ENCODE measurements around the gene PIGP.
"Not testable (repeated sequence)": the region's sequence is repeated elsewhere in the genome, so short reads cannot be mapped to it uniquely, and the experiment has no call there.

PIGP gene

DNA sequence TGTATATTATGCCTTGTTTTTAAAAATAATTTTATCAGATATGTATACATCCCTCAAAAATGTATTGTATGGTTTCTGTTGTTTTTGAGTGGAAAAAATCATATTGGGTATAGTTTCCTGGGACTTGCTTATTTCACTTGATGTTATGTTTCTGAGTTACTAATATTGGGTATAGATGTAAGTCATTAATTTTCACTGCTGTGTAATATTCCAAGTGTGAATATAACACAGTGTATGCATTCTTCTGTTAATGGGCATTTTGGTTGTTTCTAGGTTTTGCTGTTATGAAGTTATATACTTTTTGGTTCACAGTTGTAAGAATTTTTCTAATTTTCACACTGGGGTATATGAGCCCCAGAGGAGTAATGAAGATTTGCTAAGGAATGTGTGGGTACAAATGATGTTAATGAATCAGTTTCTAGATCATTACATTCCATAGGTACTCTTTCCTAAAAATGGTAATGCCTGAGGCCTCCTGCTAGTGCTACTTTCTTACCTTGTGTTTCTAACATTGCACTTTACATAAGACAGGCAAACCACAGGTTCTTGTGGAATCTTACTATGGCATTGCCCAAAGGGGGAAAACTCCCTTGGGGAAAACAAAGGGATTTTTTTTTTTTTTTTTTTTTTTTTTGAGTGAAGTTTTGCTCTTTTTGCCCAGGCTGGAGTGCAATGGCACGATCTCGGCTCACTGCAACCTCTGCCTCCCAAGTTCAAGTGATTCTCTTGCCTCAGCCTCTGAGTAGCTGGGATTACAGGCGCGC lies 3.4 kb upstream of the PIGP start:
- H3K4me3 ChIP-seq (ENCODE audit: low read depth, low read length), result no peak overlapping the region

DNA sequence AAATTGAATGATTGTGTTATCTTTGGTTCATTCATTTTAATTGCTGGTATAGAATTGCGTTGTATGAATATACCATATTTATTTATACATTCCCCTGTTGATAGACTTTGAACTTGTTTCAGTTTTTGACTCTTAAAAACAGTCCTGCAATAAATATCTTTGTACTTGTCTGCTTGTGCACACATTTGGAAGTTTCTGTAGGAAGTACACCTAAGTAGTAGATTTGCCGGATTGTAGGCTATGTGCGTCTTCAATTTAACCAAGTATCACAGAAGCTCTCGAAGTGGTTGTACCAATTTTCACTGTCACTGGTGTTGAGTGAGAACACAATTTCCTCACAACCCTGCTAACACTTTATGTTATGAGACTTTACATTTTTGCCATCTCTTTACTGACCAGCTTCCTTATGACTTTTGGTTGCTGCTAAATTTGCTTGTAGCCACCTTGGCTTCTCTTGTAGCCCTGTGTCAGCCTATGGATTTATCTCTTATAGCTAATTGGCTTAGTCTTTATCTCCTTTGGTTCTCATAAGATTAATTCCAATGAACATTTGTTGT lies 2.4 kb upstream of the PIGP start:
- H3K4me3 ChIP-seq (ENCODE audit: low read depth, low read length), result no peak overlapping the region

DNA sequence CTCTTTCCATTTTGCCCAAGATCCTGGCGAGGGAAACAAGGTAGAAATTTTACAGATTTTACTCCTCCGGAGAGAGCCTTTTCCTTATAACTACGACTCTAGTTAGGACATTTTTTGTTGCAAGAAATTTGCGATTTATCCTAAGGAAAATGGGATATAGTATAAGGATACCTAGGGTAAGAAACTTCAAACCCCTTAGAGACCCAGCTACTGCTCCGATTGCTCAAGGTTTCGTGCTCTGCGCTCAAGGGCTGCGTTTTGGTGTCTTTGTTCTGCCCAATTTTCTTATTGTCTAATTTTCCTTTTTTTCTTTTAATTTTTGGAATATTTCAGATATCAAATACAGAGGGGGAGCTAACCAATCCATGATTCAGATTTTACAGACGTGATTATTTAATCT lies 1.7 kb upstream of the PIGP start:
- H3K4me3 ChIP-seq (ENCODE audit: low read depth, low read length), result peak overlapping the region; percentile 72

DNA sequence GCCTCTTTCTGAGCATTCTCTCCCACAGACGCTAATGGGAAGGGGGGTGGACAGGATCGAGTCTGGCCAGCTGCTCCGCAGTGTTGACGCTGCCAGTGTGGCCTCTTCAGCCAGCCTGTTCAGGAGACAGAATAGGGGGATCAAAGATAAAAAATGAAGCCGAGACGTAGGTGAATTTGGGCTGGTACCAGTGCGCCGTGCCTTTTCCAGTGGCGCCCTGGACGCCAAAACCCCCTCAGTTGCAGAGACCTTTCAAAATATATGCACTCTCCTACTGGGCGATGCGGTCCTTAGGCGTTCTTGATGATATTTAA lies 1.3 kb upstream of the PIGP start:
- peak overlapping the region; percentile 72 for H3K4me3 ChIP-seq (ENCODE audit: low read depth, low read length)

DNA sequence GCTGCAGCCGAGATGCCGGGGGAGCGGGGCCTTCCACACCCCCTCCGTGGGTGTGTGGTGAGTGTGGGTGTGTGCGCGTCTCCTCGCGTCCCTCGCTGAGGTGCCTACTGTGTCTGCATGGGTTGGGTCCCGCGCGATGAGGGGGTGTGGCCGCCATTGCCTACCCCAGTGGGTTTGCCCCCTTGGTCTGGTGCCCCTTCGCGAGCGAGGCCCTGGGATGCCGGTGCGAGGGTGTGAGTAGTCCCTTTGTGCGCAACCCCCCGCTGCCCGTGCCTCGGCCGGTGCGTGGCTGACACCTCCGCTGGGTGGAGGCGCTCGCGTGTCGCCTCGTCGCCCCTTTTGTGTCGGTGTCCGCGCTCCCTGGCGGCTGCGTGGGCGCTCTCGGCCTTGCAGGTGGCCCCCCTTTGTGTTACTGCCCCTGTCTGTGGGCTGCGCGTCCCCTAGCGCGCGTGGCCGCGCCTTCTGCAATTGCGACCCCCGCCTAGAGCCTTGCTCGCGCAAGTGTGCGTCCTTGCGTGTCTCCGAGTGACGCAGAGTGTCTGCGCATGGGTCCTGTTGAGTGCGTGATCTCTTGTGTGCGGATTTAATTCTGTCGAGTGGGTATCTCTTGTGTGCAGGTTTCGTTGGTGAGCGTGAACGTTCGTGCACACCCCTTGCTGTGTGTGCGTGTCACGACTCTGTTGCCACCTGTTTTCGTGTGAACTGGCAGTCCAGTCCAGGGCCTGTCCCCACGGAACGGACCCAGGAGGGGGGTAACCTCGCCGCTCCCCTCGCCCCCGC lies 736 bp upstream of the PIGP start:
- H3K4me3 ChIP-seq (ENCODE audit: low read depth, low read length), result peak overlapping the region; percentile 72

DNA sequence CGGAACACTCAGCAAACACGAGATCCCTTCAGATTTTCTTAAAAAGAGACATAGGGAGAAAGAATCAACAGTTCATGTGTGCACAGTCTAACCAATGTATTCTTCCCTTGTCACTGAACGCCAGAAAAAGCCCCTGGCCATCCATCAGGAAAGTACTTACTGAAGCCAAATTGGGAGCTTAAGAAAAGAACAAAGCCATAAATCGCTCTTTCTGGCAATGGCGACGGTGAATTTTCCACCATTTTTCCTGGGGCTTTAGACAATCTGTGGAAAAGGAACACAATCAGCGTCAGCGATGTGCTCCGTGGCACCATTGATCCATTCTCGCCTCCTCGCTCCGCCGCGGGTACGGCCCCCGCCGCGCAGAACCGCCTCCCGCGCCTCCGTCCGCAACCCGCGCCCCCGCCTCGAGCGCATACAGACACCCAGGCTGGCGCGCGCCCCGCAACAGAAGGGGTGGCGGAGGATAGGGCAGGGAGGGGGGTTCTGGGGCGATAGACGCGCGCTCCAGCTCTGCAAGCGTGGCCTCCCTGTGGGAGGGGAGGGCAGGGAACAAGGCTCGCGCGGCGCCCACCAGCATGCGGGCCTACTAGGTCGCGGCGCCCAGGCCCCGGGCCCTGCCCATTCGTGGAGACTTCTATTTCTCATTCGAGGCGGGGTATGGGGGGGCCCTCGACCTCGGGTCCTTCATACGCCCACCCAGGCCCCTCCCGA lies 440 bp downstream of the PIGP start:
- peak overlapping the region; percentile 76 for H3K4me3 ChIP-seq (ENCODE audit: low read depth, low read length)

DNA sequence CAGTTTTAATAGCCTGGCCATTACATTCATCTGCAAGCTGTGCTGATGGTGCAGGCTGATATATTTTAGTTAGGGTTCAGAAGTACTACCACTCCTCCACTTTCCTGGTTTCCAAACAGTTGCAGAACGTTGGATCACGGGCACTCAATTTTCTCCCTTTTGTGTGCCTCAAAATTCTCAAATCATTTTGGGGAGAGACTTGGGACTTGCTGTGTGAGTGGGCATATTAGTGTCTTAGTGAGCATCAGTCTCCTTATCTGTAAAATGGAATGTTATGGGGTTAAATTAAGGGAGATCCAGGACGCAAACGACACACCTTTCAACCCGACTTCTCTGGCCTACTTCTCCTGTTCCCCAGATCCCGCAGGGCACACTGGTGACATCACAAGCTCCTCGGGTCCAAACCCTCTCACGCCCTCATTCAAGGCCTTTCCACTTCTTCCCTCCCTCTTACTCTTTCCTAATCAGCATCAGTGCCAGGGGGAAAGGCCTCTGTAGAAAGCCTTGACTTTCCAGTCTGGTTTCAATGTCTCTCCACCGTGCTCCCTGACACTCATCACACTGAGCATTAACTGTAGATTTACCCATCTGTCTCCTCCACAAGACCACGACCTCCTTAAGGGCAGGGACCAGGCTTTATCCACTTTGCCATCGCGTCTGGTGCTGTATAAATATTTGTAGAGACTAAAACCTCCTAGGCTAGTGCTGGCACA lies 1.2 kb downstream of the PIGP start:
- H3K4me3 ChIP-seq (ENCODE audit: low read depth, low read length), result peak overlapping the region; percentile 76

DNA sequence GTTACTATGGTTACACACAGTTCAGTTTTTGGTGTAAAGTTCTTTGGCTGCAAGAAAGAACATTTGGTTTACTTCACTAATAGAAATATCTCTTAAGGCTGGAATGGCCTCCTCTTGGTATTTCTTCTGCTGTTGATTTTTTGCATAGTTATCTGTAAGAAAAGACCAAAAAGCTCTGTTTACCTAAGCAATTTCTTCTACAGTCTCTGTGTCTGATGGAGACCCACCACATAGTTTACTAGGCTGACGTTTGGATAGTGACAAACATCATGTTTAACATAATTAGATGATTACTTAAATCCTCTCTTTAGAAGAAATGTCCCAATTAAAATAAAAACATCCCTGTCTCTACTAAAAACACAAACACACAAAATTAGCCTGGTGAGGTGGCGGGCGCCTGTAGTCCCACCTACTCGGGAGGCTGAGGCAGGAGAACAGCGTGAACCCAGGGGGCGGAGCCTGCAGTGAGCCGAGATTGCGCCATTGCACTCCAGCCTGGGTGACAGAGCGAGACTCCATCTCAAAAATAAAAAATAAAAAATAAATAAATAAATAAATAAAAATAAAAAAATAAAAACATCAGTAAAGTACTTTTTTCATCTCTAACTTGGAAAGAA lies 7.2 kb downstream of the PIGP start:
- no peak overlapping the region for H3K4me3 ChIP-seq (ENCODE audit: low read depth, low read length)

DNA sequence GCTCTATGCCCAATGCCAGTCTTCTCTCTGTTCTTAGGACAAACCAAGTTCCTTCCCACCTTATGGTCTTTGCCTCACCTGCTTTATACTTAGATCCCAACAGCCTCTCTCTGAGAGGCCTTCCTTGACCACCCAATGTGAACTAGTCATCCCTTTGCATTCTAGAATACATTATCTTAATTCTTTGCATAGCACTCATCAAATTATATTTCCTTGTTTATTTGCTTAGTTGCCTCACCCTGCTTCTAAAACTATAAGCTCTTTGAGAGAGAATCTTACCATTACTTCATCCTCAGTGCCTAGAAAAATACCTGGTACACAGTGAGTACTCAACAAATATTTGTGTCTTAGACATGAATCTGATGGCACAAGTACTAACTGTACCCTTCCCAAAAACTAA lies 8.0 kb downstream of the PIGP start:
- H3K4me3 ChIP-seq (ENCODE audit: low read depth, low read length), result no peak overlapping the region

DNA sequence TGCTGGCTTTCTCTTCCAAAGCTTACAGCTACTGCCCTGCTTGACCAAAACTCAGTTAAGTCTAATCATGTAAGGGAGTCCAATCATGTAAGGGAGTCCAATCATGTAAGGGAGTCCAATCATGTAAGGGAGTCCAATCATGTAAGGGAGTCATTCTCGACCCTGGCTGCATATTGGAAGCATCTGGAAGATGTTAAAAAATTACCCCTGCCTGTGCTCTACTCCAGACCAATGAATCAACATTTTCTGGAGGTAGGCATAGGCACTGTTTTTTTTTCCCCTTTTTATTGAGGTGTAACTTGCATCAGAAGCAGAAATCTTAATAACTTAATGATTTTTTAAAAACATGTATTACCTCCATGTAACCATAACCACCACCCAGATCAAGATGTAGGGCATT lies 9.4 kb downstream of the PIGP start:
- no peak overlapping the region for H3K4me3 ChIP-seq (ENCODE audit: low read depth, low read length)

DNA sequence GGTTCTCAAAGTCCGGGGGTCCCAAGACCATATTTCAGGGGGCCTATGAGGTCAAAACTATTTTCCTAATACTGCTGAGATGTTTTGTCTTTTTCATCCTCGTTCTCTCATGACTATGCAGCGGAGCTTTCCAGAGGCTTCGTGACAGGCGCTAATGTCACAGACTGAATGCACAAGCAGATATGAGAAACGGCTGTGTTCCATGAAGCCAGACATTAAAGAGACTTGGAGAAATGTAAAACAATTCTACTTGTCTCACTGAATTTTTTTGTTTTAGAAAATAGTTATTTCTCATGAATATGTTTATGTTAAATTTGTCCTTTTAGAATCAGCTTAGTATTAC lies 10.3 kb downstream of the PIGP start:
- no peak overlapping the region for H3K4me3 ChIP-seq (ENCODE audit: low read depth, low read length)

DNA sequence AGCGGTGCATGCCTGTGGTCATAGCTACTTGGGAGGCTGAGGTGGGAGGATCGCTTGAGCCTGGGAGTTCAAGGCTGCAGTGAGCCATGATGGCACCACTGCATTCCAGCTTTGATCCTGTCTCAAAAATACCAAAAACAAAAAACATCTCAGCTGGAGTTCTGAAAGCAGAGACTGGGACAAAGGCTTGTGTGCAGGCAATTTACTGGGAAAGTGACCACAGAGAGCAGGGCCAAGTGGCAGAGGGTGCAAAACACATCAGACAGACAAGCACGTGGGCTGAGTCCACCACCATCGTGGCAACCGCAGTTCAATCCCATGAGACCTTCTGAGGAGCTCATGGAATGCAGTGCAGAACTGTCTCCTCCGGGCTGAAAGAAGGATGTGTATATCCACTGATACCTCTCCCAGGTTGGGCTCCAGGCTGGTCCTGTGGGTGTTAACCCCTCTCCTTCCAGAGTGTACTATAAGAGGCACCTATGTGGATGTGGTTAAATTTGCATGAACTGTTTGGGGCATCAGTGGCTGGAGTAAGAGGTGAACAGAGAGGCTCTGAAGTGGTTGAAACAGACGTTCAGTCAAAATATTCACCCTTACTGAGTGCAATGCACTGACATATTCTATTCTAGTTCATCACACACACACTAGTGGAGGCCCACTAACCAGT lies 10.8 kb downstream of the PIGP start:
- H3K4me3 ChIP-seq (ENCODE audit: low read depth, low read length), result no peak overlapping the region

DNA sequence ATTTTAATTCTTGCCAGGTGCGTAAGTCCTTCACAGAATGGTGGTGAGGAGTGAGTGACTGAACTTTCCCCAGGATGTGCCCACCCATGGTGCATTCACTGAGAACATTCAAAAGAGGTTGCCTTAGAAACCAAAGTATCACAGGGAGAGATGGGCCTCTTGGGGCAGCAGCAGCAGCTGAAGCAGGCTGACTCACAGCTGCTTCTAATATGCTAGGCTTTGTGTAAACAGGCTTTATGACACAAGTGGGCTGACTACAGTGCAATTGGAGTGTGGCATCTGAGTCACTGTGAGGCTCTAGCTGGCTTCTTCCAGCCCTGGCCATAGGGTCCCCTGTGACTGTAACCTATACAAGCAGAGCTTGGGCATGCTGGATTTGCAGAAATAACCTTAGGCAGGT lies 12.6 kb downstream of the PIGP start:
- no peak overlapping the region for H3K4me3 ChIP-seq (ENCODE audit: low read depth, low read length)

DNA sequence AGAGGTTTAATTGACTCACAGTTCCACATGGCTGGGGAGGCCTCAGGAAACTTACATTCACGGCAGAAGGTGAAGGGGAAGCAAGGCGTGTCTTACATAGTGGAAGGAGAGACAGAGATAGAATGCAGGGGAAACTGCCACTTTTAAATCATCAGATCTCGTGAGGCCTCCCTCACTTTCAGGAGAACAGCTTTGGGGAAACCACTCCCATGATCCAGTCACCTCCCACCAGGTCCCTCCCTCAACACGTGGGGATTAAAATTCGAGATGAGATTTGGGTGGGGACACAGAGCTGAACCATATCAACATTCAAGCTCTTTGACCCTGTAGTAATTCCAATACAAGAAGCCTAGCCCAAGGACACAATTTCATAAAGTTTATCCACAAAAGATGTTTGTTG lies 13.7 kb downstream of the PIGP start:
- no peak overlapping the region for H3K4me3 ChIP-seq (ENCODE audit: low read depth, low read length)

DNA sequence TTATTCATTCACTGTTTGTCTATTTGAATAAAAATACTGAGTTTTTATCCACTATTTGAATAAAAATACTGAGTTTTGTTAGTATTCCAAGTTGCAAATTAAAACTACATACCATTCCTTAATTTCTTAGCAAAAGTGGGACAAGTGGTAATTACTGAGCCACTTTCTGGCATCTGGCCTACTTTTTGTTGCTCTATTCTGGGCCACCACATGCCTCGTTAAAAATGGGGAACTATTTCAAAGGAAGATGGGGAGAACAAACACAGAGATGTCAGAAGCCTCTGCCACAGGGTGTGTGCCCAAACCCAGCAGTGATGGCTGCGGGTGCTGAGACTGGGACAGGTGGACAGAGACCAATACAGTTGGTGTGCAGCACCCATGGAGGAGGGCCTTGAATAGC lies 14.6 kb downstream of the PIGP start:
- no peak overlapping the region for H3K4me3 ChIP-seq (ENCODE audit: low read depth, low read length)

DNA sequence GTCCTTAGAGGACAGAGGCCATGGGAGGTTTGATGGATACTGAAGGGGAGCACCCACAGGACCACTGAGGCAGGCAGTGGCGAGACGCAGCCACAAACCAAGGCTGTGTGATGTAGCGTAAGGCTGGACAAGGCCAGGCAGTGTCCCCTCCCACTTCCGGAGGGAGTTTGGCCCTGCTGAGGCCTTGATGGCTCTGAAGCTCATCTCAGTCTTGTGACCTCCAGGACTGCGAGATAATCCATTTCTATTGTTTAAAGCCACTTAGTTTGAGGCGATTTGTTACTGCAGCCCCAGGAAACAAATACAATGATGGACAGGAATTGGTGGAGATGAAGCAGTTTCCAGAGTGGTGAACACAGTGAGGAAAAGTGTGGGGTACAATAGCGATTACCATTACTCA lies 15.3 kb downstream of the PIGP start:
- H3K4me3 ChIP-seq (ENCODE audit: low read depth, low read length), result no peak overlapping the region

DNA sequence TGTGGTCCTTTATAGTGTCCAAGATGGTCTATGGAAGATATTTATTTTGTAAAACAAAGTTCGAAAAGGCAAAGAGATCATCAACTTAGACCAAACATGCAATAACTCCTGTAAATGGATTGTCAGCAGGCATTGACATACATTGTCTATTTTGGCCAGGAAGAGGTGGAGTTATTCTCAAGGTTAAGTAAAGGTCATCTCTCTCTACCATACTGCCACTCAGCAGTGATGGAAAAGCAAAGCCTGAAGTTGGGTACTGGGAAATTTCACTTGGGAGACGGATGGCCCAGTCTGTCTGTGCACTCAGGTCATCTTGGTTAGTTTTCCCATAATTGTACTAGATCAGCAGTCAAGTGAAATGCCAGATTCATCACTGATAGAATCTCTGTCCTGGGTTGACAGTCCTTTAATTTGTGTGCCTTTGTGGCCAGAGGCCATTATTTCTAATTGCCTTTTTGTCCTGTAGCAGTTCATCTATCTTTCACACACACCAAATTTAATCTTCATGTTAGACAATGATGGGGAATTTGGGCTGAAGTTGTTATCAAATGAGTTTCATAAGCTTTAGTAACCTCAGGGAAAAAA lies 17.5 kb downstream of the PIGP start:
- no peak overlapping the region for H3K4me3 ChIP-seq (ENCODE audit: low read depth, low read length)

DNA sequence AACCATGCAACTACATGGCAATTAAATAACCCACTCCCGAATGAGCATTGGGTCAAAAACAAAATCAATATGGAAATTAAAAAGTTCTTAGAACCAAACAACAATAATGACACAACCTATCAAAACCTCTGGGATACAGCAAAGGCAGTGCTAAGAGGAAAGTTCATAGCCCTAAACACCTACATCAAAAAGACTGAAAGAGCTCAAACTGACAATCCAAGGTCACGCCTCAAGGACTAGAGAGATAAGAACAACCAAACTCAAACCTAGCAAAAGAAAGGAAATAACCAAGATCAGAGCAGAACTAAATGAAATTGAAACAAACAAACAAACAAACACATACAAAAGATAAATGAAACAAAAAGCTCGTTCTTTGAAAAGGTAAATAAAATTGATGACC lies 23.1 kb downstream of the PIGP start:
- not testable (repeated sequence) for H3K4me3 ChIP-seq (ENCODE audit: low read depth, low read length)

DNA sequence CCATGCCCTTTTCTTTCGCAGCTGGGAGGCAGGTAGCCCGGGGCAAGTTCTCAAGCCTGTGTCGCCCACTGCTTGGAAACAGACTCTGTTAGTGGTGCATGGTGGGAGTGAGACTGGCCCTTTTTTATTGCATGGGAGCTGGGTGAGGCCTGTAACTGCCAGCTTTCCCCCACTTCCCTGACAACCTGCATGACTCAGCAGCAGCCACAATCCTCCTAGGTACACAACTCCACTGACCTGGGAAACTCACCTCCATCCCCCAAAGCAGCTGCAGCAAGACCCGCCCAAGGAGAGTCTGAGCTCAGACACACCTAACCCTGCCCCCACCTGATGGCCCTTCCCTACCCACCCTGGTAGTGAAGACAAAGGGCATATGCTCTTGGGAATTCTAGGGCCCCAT lies 25.8 kb downstream of the PIGP start:
- no peak overlapping the region for H3K4me3 ChIP-seq (ENCODE audit: low read depth, low read length)

DNA sequence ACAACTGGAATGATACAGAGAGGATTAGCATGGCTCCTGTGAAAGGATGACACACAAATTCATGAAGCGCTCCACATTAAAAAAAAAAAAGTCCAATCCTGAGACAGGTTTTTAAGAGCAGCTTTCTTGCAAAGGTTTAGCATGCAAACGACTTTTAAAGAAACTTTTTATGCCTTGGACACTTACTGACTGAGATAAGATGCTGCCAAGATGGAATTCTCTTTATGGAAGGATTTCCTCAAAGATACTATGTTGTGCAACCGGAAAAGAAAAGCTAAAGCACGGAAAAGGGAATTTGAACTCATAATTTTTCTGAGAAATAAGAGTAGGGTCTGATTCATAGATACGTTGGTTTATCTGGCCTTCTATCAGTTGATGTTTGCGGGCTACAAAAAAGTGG lies 27.3 kb downstream of the PIGP start:
- H3K4me3 ChIP-seq (ENCODE audit: low read depth, low read length), result no peak overlapping the region
